ENCODE measurements around the gene ASGR2.

DNA sequence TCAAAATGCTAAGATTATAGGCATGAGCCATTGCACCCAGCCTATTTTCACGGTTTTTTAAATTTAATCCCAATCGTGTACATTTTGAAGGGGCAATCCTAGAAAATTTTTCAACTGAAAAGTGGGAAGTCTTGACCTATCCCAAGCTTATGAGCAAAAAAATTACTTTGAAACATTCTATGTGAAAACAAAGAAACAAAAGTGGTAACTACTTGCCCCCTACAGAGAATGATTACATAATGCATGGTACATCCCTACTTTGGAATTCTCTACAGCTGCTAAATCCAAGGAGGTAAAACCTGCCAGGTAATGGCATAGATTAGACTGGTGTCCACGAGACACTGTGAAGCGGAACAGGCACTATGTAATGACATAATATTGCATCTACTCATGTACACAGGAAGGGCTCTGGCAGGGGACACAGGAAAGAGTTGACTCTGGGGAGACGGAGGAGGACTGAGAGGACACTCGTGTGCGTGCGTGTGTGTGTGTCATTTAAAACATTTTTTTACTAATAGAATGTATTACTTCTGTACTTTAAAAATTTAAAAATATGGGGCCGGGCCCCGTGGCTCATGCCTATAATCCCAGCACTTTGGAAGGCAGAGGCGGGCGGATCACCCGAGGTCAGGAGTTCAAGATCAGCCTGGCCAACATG lies 15.7 kb downstream of the ASGR2 start:
- TF ChIP-seq ZNF256 (CRISPR knock-in tag; conservative IDR thresholded peaks at IDR 0.05) = no peak
- TF ChIP-seq ZBTB21 (CRISPR knock-in tag; IDR thresholded peaks at IDR 0.05) = no peak
- TF ChIP-seq SMC3 (IDR thresholded peaks at IDR 0.05; ENCODE audit: low read length) = no peak
- TF ChIP-seq KAT7 (CRISPR knock-in tag; IDR thresholded peaks at IDR 0.05; ENCODE audit: borderline replicate concordance) = no peak
- TF ChIP-seq, protein P1, sequence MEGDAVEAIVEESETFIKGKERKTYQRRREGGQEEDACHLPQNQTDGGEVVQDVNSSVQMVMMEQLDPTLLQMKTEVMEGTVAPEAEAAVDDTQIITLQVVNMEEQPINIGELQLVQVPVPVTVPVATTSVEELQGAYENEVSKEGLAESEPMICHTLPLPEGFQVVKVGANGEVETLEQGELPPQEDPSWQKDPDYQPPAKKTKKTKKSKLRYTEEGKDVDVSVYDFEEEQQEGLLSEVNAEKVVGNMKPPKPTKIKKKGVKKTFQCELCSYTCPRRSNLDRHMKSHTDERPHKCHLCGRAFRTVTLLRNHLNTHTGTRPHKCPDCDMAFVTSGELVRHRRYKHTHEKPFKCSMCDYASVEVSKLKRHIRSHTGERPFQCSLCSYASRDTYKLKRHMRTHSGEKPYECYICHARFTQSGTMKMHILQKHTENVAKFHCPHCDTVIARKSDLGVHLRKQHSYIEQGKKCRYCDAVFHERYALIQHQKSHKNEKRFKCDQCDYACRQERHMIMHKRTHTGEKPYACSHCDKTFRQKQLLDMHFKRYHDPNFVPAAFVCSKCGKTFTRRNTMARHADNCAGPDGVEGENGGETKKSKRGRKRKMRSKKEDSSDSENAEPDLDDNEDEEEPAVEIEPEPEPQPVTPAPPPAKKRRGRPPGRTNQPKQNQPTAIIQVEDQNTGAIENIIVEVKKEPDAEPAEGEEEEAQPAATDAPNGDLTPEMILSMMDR (CRISPR knock-in tag; IDR thresholded peaks at IDR 0.05) = no peak
- TF ChIP-seq, protein P2, sequence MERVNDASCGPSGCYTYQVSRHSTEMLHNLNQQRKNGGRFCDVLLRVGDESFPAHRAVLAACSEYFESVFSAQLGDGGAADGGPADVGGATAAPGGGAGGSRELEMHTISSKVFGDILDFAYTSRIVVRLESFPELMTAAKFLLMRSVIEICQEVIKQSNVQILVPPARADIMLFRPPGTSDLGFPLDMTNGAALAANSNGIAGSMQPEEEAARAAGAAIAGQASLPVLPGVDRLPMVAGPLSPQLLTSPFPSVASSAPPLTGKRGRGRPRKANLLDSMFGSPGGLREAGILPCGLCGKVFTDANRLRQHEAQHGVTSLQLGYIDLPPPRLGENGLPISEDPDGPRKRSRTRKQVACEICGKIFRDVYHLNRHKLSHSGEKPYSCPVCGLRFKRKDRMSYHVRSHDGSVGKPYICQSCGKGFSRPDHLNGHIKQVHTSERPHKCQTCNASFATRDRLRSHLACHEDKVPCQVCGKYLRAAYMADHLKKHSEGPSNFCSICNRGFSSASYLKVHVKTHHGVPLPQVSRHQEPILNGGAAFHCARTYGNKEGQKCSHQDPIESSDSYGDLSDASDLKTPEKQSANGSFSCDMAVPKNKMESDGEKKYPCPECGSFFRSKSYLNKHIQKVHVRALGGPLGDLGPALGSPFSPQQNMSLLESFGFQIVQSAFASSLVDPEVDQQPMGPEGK (CRISPR knock-in tag; IDR thresholded peaks at IDR 0.05) = no peak
- TF ChIP-seq PCBP1 (IDR thresholded peaks at IDR 0.05; ENCODE audit: borderline replicate concordance, low read depth, low read length) = no peak
- no peak for TF ChIP-seq SUZ12 (IDR thresholded peaks at IDR 0.05; ENCODE audit: low read depth, low read length)
- TF ChIP-seq ZNF678 (CRISPR knock-in tag; IDR thresholded peaks at IDR 0.05) = no peak
- no peak for TF ChIP-seq ATM (IDR thresholded peaks at IDR 0.05; ENCODE audit: borderline replicate concordance)
